HG02970 (cell line): ENCODE data around the gene QPCTL.

Experiments
- ATAC-seq: cut with Tn5 transposase; IDR thresholded peaks from one replicate; pipeline ENCODE4 v1.9.1; 2021; ENCODE audit warnings: mild to moderate bottlenecking, moderate library complexity, moderate number of reproducible peaks; ENCODE audit not compliant: unreplicated experiment, low FRiP score

QPCTL gene

GRCh38 chr19:45692187-45693105 lies at the start of gene QPCTL:
Gene QPCTL, plus strand, starts transcription at chr19:45692666. Its CDS starts 38 bp downstream, at chr19:45692704.
- ATAC-seq = peak; percentile 81

GRCh38 chr19:45643024-45643926 lies 49.2 kb upstream of the QPCTL start:
- ATAC-seq = peak; percentile 27

- no peak for ATAC-seq
Measured at GRCh38 chr19:45643927-45644771, 48.3 kb upstream of the QPCTL start.

- no peak for ATAC-seq
Measured at GRCh38 chr19:45645068-45645630, 47.3 kb upstream of the QPCTL start.

GRCh38 chr19:45645631-45646344 lies 46.7 kb upstream of the QPCTL start:
- no peak for ATAC-seq

- no peak for ATAC-seq
Measured at GRCh38 chr19:45646345-45646698, 46.1 kb upstream of the QPCTL start.

GRCh38 chr19:45650722-45651121 lies 41.7 kb upstream of the QPCTL start:
- no peak for ATAC-seq

- no peak for ATAC-seq
Measured at GRCh38 chr19:45653634-45654033, 38.8 kb upstream of the QPCTL start.

GRCh38 chr19:45655073-45655472 lies 37.4 kb upstream of the QPCTL start:
- ATAC-seq = no peak

- ATAC-seq = no peak
Measured at GRCh38 chr19:45657520-45658167, 34.8 kb upstream of the QPCTL start.

GRCh38 chr19:45659096-45659729 lies 33.3 kb upstream of the QPCTL start:
- no peak for ATAC-seq

GRCh38 chr19:45660636-45661035 lies 31.8 kb upstream of the QPCTL start:
- ATAC-seq = no peak

GRCh38 chr19:45663800-45664199 lies 28.7 kb upstream of the QPCTL start:
- ATAC-seq = no peak

GRCh38 chr19:45664575-45664974 lies 27.9 kb upstream of the QPCTL start:
- no peak for ATAC-seq

GRCh38 chr19:45667620-45668341 lies 24.7 kb upstream of the QPCTL start, which contains the start of gene GIPR:
Gene GIPR, plus strand, starts transcription at chr19:45668221. Its CDS starts 1,300 bp downstream, at chr19:45669521.
- no peak for ATAC-seq

GRCh38 chr19:45668342-45668871 lies 24.1 kb upstream of the QPCTL start:
- ATAC-seq = peak; percentile 7

GRCh38 chr19:45670670-45671453 lies 21.6 kb upstream of the QPCTL start:
- peak; percentile 47 for ATAC-seq
